ENCODE results near the gene INAFM2. TPM values are rescaled to one million over a fixed set of nuclear protein-coding genes. Genes with fewer than 3 reads are reported as not detected.

Gene INAFM2
- total RNA-seq, 1 experiment from 2014 or later: 8.8 TPM

- ChIA-PET CTCF (interaction anchor here (1.0 kb wide), 1 partner anchor 13 kb away, joined by 5 read pairs; no protein-coding TSS in a partner anchor), POLR2A (no interaction called here), RAD21 (ENCODE audit: low non-redundant PET in 1 of 2, low total read pairs in 2 of 2, uncharacterized antibody in 2 of 2, unreplicated experiment in 2 of 2) (no interaction called here)
- Histone ChIP-seq H3K27ac (ENCODE audit: low read depth, low read length) (no peak overlapping the region), H4K20me1 (ENCODE audit: insufficient read depth) (no peaks in the 10 kb centered on the region), H3K9ac (ENCODE audit: low read length) (no peak overlapping the region), H3K4me3 (replicated peaks in 1 of 2; ENCODE audit: low read depth in 1 of 2, low read length in 2 of 2) (no peak overlapping the region), H3K9me3 (ENCODE audit: control insufficient read depth in 1 of 2, insufficient read depth in 1 of 2, low read depth in 1 of 2, low read length in 2 of 2) (no peaks in the 10 kb centered on the region), H3K36me3 (ENCODE audit: control insufficient read depth in 1 of 2, insufficient read depth in 2 of 2, low read length in 2 of 2) (no peaks in the 10 kb centered on the region), H3K9me2 (ENCODE audit: insufficient read depth) (no peaks in the 10 kb centered on the region), H3K27me3 (ENCODE audit: insufficient read depth, low read length) (no peaks in the 10 kb centered on the region), H2AFZ (ENCODE audit: low read depth, low read length, poor library complexity, severe bottlenecking) (no peak overlapping the region), H3K4me1 (ENCODE audit: control insufficient read depth in 1 of 2, insufficient read depth in 2 of 2, low read length in 2 of 2) (peaks cover 4 to 5% of the 10 kb centered on the region in 2 experiments; a peak in 2 of 4 replicates), H3K79me2 (ENCODE audit: insufficient read depth, low read length) (no peaks in the 10 kb centered on the region), H3K4me2 (ENCODE audit: low read length) (no peak overlapping the region)
- intact Hi-C loops (cut with micrococcal nuclease): no loop called here
- no peak for TF ChIP-seq CBX3 (IDR thresholded peaks at IDR 0.05; ENCODE audit: low read depth)
- no peak for TF ChIP-seq REST (IDR thresholded peaks at IDR 0.05; ENCODE audit: low read depth)
- TF ChIP-seq EZH2 (IDR thresholded peaks at IDR 0.05): no peak
- TF ChIP-seq ELF1 (IDR thresholded peaks at IDR 0.05; ENCODE audit: borderline replicate concordance, low read depth): no peak
- TF ChIP-seq CTCF (IDR thresholded peaks at IDR 0.05 in 2 of 3, conservative IDR thresholded peaks at IDR 0.05 in 1 of 3; ENCODE audit: borderline replicate concordance in 1 of 3, insufficient read depth in 1 of 3, low read depth in 2 of 3, low read length in 2 of 3): no peak
- no TSS peak for BruUV-seq (replicated peaks)
- ATAC-seq: no peak
- no peak for DNase-seq (ENCODE audit: low read depth, low spot score)
These were observed 26.1 kb upstream of the INAFM2 start for GRCh38 chr15:40297356-40297755.

All from HCT116 (cell line).